ENCODE data around the gene ABHD14A. TPM values are rescaled to one million over a fixed set of nuclear protein-coding genes. Genes with fewer than 3 reads are reported as not detected.

The ABHD14A gene
- total RNA-seq, 4 donors from 2014 or later, result 8.7 to 37.9 (median 29.9) TPM

GRCh38 chr3:51929420-51930003, 45.4 kb upstream of the ABHD14A start:
- TF ChIP-seq CTCF (IDR thresholded peaks at IDR 0.05 in 4 of 5, conservative IDR thresholded peaks at IDR 0.05 in 1 of 5) (no peak), POLR2A (IDR thresholded peaks at IDR 0.05) (no peak)
- DNase-seq (no peak), ATAC-seq (no peak)
- intact Hi-C loops (cut with DNase I; ENCODE audit: low total_unique reads), result no loop called here
- H3K36me3 ChIP-seq, result peaks cover 0 to 21% of the 10 kb centered on the region in 2 donors
- H3K4me3 ChIP-seq, result no peak overlapping the region
- no peaks in the 10 kb centered on the region for H3K9me3 ChIP-seq
- H3K4me1 ChIP-seq, result peaks cover 0 to 12% of the 10 kb centered on the region in 2 donors
- H3K27ac ChIP-seq, result no peak overlapping the region
- H3K27me3 ChIP-seq, result no peaks in the 10 kb centered on the region
- in situ Hi-C loops (cut with MboI; ENCODE audit: low sequenced_read_pairs in 4 of 4), result no loop called here

DNA sequence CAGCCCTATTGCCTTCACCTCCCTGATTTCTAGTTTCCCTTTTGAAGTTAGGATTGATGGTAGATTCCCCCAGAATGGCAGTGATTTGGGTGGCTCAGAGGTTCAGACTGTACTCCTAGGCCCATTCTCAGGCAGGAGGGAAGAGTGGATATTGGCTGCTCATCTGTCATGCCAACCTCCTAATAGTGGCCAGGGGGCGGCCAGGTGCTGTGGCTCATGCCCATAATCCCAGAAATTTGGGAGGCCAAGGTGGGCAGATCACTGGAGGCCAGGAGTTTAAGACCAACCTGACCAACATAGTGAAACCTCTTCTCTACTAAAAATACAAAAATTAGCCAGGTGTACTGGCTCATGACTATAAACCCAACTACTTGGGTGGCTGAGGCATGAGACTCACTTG, 44.4 kb upstream of the ABHD14A start:
- H3K27ac ChIP-seq, result no peak overlapping the region
- DNase-seq, result no peak
- in situ Hi-C loops (cut with MboI; ENCODE audit: low sequenced_read_pairs in 4 of 4), result no loop called here

DNA sequence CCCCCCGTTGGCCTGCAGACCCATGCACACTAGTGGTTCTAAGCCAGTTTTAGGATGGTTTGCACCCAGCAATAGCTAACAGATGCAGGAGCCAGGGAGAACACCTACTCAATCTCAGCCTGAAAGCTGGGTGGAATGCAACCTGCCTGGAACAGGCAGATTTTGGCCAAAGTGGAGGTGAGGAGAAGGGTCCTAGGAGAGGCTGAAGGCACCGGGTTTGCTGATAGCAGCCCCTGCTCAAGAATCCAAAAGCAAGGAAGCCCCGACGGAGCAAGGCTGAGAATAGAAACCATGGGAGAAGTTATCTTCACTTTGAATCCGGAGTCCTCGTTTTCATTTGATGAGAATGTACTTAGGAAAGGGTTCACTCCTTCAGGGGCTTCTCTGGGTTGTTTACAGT, 43.1 kb upstream of the ABHD14A start:
- ATAC-seq (no peak), DNase-seq (no peak)
- peaks cover 0 to 3% of the 10 kb centered on the region in 2 donors for H3K4me1 ChIP-seq
- H3K27me3 ChIP-seq, result no peaks in the 10 kb centered on the region
- no peak overlapping the region for H3K27ac ChIP-seq
- intact Hi-C loops (cut with DNase I; ENCODE audit: low total_unique reads), result no loop called here
- TF ChIP-seq POLR2A (IDR thresholded peaks at IDR 0.05) (no peak), CTCF (IDR thresholded peaks at IDR 0.05 in 4 of 5, conservative IDR thresholded peaks at IDR 0.05 in 1 of 5) (no peak)
- H3K9me3 ChIP-seq, result no peaks in the 10 kb centered on the region
- peaks cover 0 to 43% of the 10 kb centered on the region in 2 donors for H3K36me3 ChIP-seq
- in situ Hi-C loops (cut with MboI; ENCODE audit: low sequenced_read_pairs in 4 of 4), result no loop called here
- H3K4me3 ChIP-seq, result no peak overlapping the region

More for the DNA sequence above, 44.4 kb upstream of the ABHD14A start:
- intact Hi-C loops (cut with DNase I; ENCODE audit: low total_unique reads), result no loop called here
- no peaks in the 10 kb centered on the region for H3K27me3 ChIP-seq
- H3K9me3 ChIP-seq, result no peaks in the 10 kb centered on the region
- H3K4me3 ChIP-seq, result no peak overlapping the region
- ATAC-seq, result no peak
- H3K36me3 ChIP-seq, result peaks cover 0 to 30% of the 10 kb centered on the region in 2 donors
- no peak for TF ChIP-seq POLR2A (IDR thresholded peaks at IDR 0.05)
- no peak for TF ChIP-seq CTCF (IDR thresholded peaks at IDR 0.05 in 4 of 5, conservative IDR thresholded peaks at IDR 0.05 in 1 of 5)
- H3K4me1 ChIP-seq, result peaks cover 0 to 12% of the 10 kb centered on the region in 2 donors

DNA sequence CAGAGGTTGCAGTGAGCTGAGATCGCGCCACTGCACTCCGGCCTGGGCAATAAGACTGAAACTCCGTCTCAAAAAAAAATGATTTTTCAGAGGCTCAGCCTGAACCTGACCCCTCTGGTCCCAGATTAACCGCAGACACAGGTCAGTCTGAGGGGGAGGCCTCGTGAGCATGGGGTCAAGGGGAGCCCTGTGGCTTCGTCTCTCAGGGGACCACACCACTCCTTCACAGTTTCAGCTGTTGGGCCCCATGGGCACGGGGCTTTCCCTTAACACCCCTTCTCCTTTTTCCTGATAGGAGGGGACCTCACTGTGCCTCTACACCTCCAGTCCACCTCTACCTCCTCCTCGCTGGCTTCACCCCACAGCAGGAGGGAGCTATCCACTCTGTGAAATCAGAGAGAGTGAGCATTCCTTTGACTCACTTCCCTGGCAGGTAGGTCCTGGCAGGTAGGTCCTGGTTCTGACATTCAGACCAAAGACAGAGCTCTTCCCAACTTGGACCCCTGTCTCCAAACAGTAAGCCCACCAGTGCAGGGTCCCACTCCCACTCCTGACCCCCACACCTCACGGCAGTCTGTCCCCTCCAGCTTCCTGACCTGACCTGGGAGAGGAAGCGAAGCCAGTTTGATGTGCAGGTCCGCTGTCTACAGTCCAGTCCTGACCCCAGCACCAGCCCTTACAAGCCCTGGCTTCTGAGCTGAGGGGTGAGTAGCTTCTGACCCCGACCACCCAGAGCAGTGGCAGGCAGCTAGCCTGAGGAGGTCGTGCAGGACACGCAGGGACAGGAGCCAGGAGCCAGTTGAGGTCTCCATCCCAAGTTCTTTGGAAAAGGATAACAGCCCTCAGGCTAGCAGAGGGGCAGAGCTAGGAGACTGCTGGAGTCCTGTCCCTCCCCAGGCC, 42.1 kb upstream of the ABHD14A start:
- Histone ChIP-seq H3K27ac (no peak overlapping the region), H3K9me3 (no peaks in the 10 kb centered on the region), H3K36me3 (peaks cover 0 to 53% of the 10 kb centered on the region in 2 donors), H3K27me3 (no peaks in the 10 kb centered on the region), H3K4me1 (no peaks in the 10 kb centered on the region), H3K4me3 (no peak overlapping the region)
- DNase-seq (no peak), ATAC-seq (no peak)
- in situ Hi-C loops (cut with MboI; ENCODE audit: low sequenced_read_pairs in 4 of 4) (no loop called here), intact Hi-C loops (cut with DNase I; ENCODE audit: low total_unique reads) (no loop called here)
- TF ChIP-seq CTCF (IDR thresholded peaks at IDR 0.05 in 4 of 5, conservative IDR thresholded peaks at IDR 0.05 in 1 of 5), result no peak
- TF ChIP-seq POLR2A (IDR thresholded peaks at IDR 0.05), result no peak
